Measurements from ENCODE around the gene MYH7B.

MYH7B gene

GRCh38 chr20:34955231-34956040 is at the start of gene MYH7B, which contains the start of gene GSS:
Gene MYH7B, plus strand, starts transcription at chr20:34955868. Its CDS starts 22,138 bp downstream, at chr20:34978006.
Gene GSS, minus strand, starts transcription at chr20:34955806. Its CDS starts 3,954 bp downstream, at chr20:34951852.
- peak; percentile 97 for DNase-seq (ENCODE audit: low read depth)

GRCh38 chr20:34907616-34908469 is 47.8 kb upstream of the MYH7B start:
- no peak for DNase-seq (ENCODE audit: low read depth)

- DNase-seq (ENCODE audit: low read depth) = no peak
These were observed 40.5 kb upstream of the MYH7B start for GRCh38 chr20:34915131-34915530.

- DNase-seq (ENCODE audit: low read depth) = no peak
These were observed 39.8 kb upstream of the MYH7B start for GRCh38 chr20:34915749-34916455.

GRCh38 chr20:34916774-34917354 is 38.8 kb upstream of the MYH7B start:
- DNase-seq (ENCODE audit: low read depth) = no peak

- no peak for DNase-seq (ENCODE audit: low read depth)
These were observed 35.6 kb upstream of the MYH7B start for GRCh38 chr20:34920055-34920454.

GRCh38 chr20:34921436-34921835 is 34.2 kb upstream of the MYH7B start:
- peak; percentile 20 for DNase-seq (ENCODE audit: low read depth)

GRCh38 chr20:34922654-34923381 is 32.9 kb upstream of the MYH7B start:
- DNase-seq (ENCODE audit: low read depth) = no peak

- no peak for DNase-seq (ENCODE audit: low read depth)
These were observed 32.3 kb upstream of the MYH7B start for GRCh38 chr20:34923414-34923813.

- no peak for DNase-seq (ENCODE audit: low read depth)
These were observed 30.3 kb upstream of the MYH7B start for GRCh38 chr20:34925341-34925740.

- no peak for DNase-seq (ENCODE audit: low read depth)
These were observed 29.7 kb upstream of the MYH7B start for GRCh38 chr20:34925981-34926380.

- DNase-seq (ENCODE audit: low read depth) = no peak
These were observed 29.1 kb upstream of the MYH7B start for GRCh38 chr20:34926581-34926980.

GRCh38 chr20:34927736-34928135 is 27.9 kb upstream of the MYH7B start:
- no peak for DNase-seq (ENCODE audit: low read depth)

GRCh38 chr20:34928411-34928810 is 27.3 kb upstream of the MYH7B start:
- no peak for DNase-seq (ENCODE audit: low read depth)

- DNase-seq (ENCODE audit: low read depth) = no peak
These were observed 23.9 kb upstream of the MYH7B start for GRCh38 chr20:34931771-34932170.

- peak; percentile 8 for DNase-seq (ENCODE audit: low read depth)
These were observed 17.1 kb upstream of the MYH7B start for GRCh38 chr20:34938466-34939163.

GRCh38 chr20:34940081-34940481 is 15.6 kb upstream of the MYH7B start:
- no peak for DNase-seq (ENCODE audit: low read depth)

GRCh38 chr20:34941226-34941625 is 14.4 kb upstream of the MYH7B start:
- DNase-seq (ENCODE audit: low read depth) = no peak

GRCh38 chr20:34942301-34942700 is 13.4 kb upstream of the MYH7B start:
- no peak for DNase-seq (ENCODE audit: low read depth)

GRCh38 chr20:34943808-34944567 is 11.7 kb upstream of the MYH7B start:
- no peak for DNase-seq (ENCODE audit: low read depth)

All from CMK (cell line).